ENCODE results near the gene MYH14.
"Not testable (repeated sequence)": the region's sequence is repeated elsewhere in the genome, so short reads cannot be mapped to it uniquely, and the experiment has no call there.

GRCh38 chr19:50231417-50231816 is 28.0 kb downstream of the MYH14 start:
- not testable (repeated sequence) for TF ChIP-seq CTCF, POLR2A (IDR thresholded peaks at IDR 0.05)
